ENCODE results near the gene IDE. TPM values are rescaled to one million over a fixed set of nuclear protein-coding genes. Genes with fewer than 3 reads are reported as not detected.
"Not testable (repeated sequence)": the region's sequence is repeated elsewhere in the genome, so short reads cannot be mapped to it uniquely, and the experiment has no call there.

The IDE gene
- total RNA-seq, 1 experiment from 2014 or later, result 30.6 TPM

- H3K4me3 Mint-ChIP-seq (ENCODE audit: low read depth, unreplicated experiment), result no peak overlapping the region
- no peak overlapping the region for H3K27ac Mint-ChIP-seq (ENCODE audit: unreplicated experiment)
- DNase-seq, result no peak
- BruUV-seq (replicated peaks), result no TSS peak
- H3K27me3 Mint-ChIP-seq (ENCODE audit: unreplicated experiment), result no peaks in the 10 kb centered on the region
- no peaks in the 10 kb centered on the region for H3K4me1 Mint-ChIP-seq (ENCODE audit: low read depth, unreplicated experiment)
- H3K9me3 Mint-ChIP-seq (ENCODE audit: low read depth, unreplicated experiment), result no peaks in the 10 kb centered on the region
- H3K36me3 Mint-ChIP-seq (ENCODE audit: insufficient read depth, unreplicated experiment), result peaks cover 4% of the 10 kb centered on the region
- intact Hi-C loops (cut with micrococcal nuclease; ENCODE audit: unreplicated experiment), result no loop called here
- TF ChIP-seq CTCF (IDR thresholded peaks at IDR 0.05; ENCODE audit: unreplicated experiment), result no peak
- CTCF ChIA-PET, result interaction anchor here (0.6 kb wide), 1 partner anchor 491 kb away, joined by 3 read pairs; no protein-coding TSS in a partner anchor
Observed at GRCh38 chr10:92464364-92464763, 109.5 kb downstream of the IDE start.

GRCh38 chr10:92463582-92463981, 110.3 kb downstream of the IDE start:
- intact Hi-C loops (cut with micrococcal nuclease; ENCODE audit: unreplicated experiment), result no loop called here
- peaks cover 4% of the 10 kb centered on the region for H3K36me3 Mint-ChIP-seq (ENCODE audit: insufficient read depth, unreplicated experiment)
- H3K4me1 Mint-ChIP-seq (ENCODE audit: low read depth, unreplicated experiment), result no peaks in the 10 kb centered on the region
- H3K27me3 Mint-ChIP-seq (ENCODE audit: unreplicated experiment), result no peaks in the 10 kb centered on the region
- H3K27ac Mint-ChIP-seq (ENCODE audit: unreplicated experiment), result no peak overlapping the region
- TF ChIP-seq CTCF (IDR thresholded peaks at IDR 0.05; ENCODE audit: unreplicated experiment), result no peak
- no peaks in the 10 kb centered on the region for H3K9me3 Mint-ChIP-seq (ENCODE audit: low read depth, unreplicated experiment)
- BruUV-seq (replicated peaks), result no TSS peak
- H3K4me3 Mint-ChIP-seq (ENCODE audit: low read depth, unreplicated experiment), result no peak overlapping the region
- CTCF ChIA-PET, result no interaction called here
- DNase-seq, result no peak

GRCh38 chr10:92454955-92455354, 118.9 kb downstream of the IDE start:
- not testable (repeated sequence) for H3K27ac Mint-ChIP-seq (ENCODE audit: unreplicated experiment)

GRCh38 chr10:92452313-92452712, 121.6 kb downstream of the IDE start:
- H3K27ac Mint-ChIP-seq (ENCODE audit: unreplicated experiment), result no peak overlapping the region
- H3K36me3 Mint-ChIP-seq (ENCODE audit: insufficient read depth, unreplicated experiment), result peaks cover 4% of the 10 kb centered on the region
- DNase-seq, result no peak
- intact Hi-C loops (cut with micrococcal nuclease; ENCODE audit: unreplicated experiment), result no loop called here
- CTCF ChIA-PET, result no interaction called here
- no peaks in the 10 kb centered on the region for H3K4me1 Mint-ChIP-seq (ENCODE audit: low read depth, unreplicated experiment)
- no TSS peak for BruUV-seq (replicated peaks)
- H3K27me3 Mint-ChIP-seq (ENCODE audit: unreplicated experiment), result no peaks in the 10 kb centered on the region
- no peaks in the 10 kb centered on the region for H3K9me3 Mint-ChIP-seq (ENCODE audit: low read depth, unreplicated experiment)
- no peak overlapping the region for H3K4me3 Mint-ChIP-seq (ENCODE audit: low read depth, unreplicated experiment)
- TF ChIP-seq CTCF (IDR thresholded peaks at IDR 0.05; ENCODE audit: unreplicated experiment), result no peak

More at GRCh38 chr10:92454955-92455354, 118.9 kb downstream of the IDE start:
- DNase-seq; H3K4me1 Mint-ChIP-seq (ENCODE audit: low read depth, unreplicated experiment); H3K9me3 Mint-ChIP-seq (ENCODE audit: low read depth, unreplicated experiment); H3K36me3 Mint-ChIP-seq (ENCODE audit: insufficient read depth, unreplicated experiment); intact Hi-C loops (cut with micrococcal nuclease; ENCODE audit: unreplicated experiment); BruUV-seq (replicated peaks); H3K4me3 Mint-ChIP-seq (ENCODE audit: low read depth, unreplicated experiment); CTCF ChIA-PET; H3K27me3 Mint-ChIP-seq (ENCODE audit: unreplicated experiment): not testable (repeated sequence)

GRCh38 chr10:92451431-92451830, 122.5 kb downstream of the IDE start:
- H3K9me3 Mint-ChIP-seq (ENCODE audit: low read depth, unreplicated experiment), result no peaks in the 10 kb centered on the region
- peaks cover 4% of the 10 kb centered on the region for H3K36me3 Mint-ChIP-seq (ENCODE audit: insufficient read depth, unreplicated experiment)
- no TSS peak for BruUV-seq (replicated peaks)
- H3K4me3 Mint-ChIP-seq (ENCODE audit: low read depth, unreplicated experiment), result no peak overlapping the region
- no peak for TF ChIP-seq CTCF (IDR thresholded peaks at IDR 0.05; ENCODE audit: unreplicated experiment)
- DNase-seq, result no peak
- H3K4me1 Mint-ChIP-seq (ENCODE audit: low read depth, unreplicated experiment), result no peaks in the 10 kb centered on the region
- no peaks in the 10 kb centered on the region for H3K27me3 Mint-ChIP-seq (ENCODE audit: unreplicated experiment)
- intact Hi-C loops (cut with micrococcal nuclease; ENCODE audit: unreplicated experiment), result no loop called here
- CTCF ChIA-PET, result no interaction called here
- H3K27ac Mint-ChIP-seq (ENCODE audit: unreplicated experiment), result no peak overlapping the region
